Neural cell (in vitro differentiated cells): Measurements from ENCODE around the gene STK24.

ENCODE experiments used
- EZH2 ChIP-seq: fragments of 200-600, 300-800 bp; shearing (Covaris generic), sonication (generic); IDR thresholded peaks from 2 replicates; pipeline ENCODE4 v1.6.1; 2014; ENCODE audit warnings: antibody characterized with exemption, low read length, borderline replicate concordance, mild to moderate bottlenecking; ENCODE audit not compliant: insufficient read depth, poor library complexity, severe bottlenecking
- SMC3 ChIP-seq: fragments of 450-650 bp; conservative IDR thresholded peaks from 2 replicates; pipeline ENCODE4 v1.6.1; 2014; ENCODE audit warnings: antibody characterized with exemption, mild to moderate bottlenecking, moderate library complexity; ENCODE audit not compliant: poor library complexity
- TF ChIP-seq, protein P1 (sequence below): fragments of 450-650 bp; IDR thresholded peaks from 2 replicates; pipeline ENCODE4 v1.5.1; 2014; ENCODE audit warnings: antibody characterized with exemption, mild to moderate bottlenecking, moderate library complexity; ENCODE audit not compliant: poor library complexity, severe bottlenecking

DNA sequence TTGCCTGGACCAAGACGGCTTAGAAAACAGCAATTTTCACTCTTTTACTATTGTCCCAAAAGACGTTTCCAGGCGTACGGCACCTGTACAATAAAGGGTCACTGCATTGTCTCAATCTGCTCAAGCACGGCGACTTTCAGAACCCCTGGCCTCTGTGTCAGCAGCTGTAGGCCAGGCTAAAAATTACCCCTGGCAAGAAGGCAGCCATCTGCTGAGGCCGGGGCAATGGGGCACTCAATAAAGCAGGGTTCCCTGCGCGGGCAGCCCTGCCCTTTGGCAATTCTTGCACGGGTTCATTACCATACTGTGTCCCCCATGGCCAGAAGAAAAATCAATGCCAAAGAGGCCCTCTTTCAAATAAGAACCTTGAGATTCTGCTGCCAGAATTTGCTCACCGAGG, 52.1 kb downstream of the STK24 start:
- TF ChIP-seq, protein P1, sequence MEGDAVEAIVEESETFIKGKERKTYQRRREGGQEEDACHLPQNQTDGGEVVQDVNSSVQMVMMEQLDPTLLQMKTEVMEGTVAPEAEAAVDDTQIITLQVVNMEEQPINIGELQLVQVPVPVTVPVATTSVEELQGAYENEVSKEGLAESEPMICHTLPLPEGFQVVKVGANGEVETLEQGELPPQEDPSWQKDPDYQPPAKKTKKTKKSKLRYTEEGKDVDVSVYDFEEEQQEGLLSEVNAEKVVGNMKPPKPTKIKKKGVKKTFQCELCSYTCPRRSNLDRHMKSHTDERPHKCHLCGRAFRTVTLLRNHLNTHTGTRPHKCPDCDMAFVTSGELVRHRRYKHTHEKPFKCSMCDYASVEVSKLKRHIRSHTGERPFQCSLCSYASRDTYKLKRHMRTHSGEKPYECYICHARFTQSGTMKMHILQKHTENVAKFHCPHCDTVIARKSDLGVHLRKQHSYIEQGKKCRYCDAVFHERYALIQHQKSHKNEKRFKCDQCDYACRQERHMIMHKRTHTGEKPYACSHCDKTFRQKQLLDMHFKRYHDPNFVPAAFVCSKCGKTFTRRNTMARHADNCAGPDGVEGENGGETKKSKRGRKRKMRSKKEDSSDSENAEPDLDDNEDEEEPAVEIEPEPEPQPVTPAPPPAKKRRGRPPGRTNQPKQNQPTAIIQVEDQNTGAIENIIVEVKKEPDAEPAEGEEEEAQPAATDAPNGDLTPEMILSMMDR = no peak
- TF ChIP-seq SMC3 = no peak
- no peak for TF ChIP-seq EZH2
